Fibroblast of lung (primary cell): ENCODE data around the gene RAB10. TPM values are rescaled to one million over a fixed set of nuclear protein-coding genes. Genes with fewer than 3 reads are reported as not detected.
A peak's percentile ranks its signal among the peaks of the same experiment; 100 is the strongest.

ENCODE experiments used
- DNase-seq, 2 donors: peaks; one replicate each; pipeline versions ENCODE4 v3.0.0 to v3.0.0-alpha.2; 2010; ENCODE audit warnings: low read depth in 2 of 2
- H2AFZ ChIP-seq: 2 replicates; pipeline ENCODE4 v1.5.1; 2012; ENCODE audit warnings: low read length, control low read depth, inconsistent platforms
- H3K27ac ChIP-seq: 2 replicates; pipeline ENCODE4 v1.5.1; 2011; ENCODE audit warnings: low read length, control low read depth; ENCODE audit not compliant: insufficient read depth
- H3K27me3 ChIP-seq: 2 replicates; pipeline ENCODE4 v1.5.1; 2011; ENCODE audit warnings: mild to moderate bottlenecking, low read length; ENCODE audit not compliant: control insufficient read depth, insufficient read depth
- H3K36me3 ChIP-seq: 2 replicates; pipeline ENCODE4 v1.5.1; 2011; ENCODE audit warnings: low read length; ENCODE audit not compliant: control insufficient read depth, insufficient read depth
- H3K4me1 ChIP-seq: 2 replicates; pipeline ENCODE4 v1.5.1; 2011; ENCODE audit warnings: low read length; ENCODE audit not compliant: control insufficient read depth, insufficient read depth; ENCODE audit errors: extremely low read depth
- H3K4me2 ChIP-seq: 2 replicates; pipeline ENCODE4 v1.5.1; 2011; ENCODE audit warnings: low read length, control low read depth; ENCODE audit not compliant: insufficient read depth; ENCODE audit errors: extremely low read depth
- H3K4me3 ChIP-seq, 4 experiments: fragments of 200-600 bp in 1 of 4; sonication (generic) in 1 of 4; replicated peaks in 1 of 4; 2 replicates each; pipeline ENCODE4 v1.5.1; 2011 to 2016; ENCODE audit warnings: low read length in 4 of 4, low read depth in 3 of 4, mild to moderate bottlenecking in 3 of 4, control low read depth in 2 of 4, inconsistent platforms in 1 of 4, mixed read lengths in 1 of 4; ENCODE audit not compliant: insufficient read depth in 1 of 4; ENCODE audit errors: control extremely low read depth in 1 of 4
- H3K79me2 ChIP-seq: 2 replicates; pipeline ENCODE4 v1.5.1; 2012; ENCODE audit warnings: mild to moderate bottlenecking, low read length, inconsistent platforms; ENCODE audit not compliant: control insufficient read depth, insufficient read depth
- H3K9ac ChIP-seq: 2 replicates; pipeline ENCODE4 v1.5.1; 2011; ENCODE audit warnings: mild to moderate bottlenecking, low read length, control low read depth; ENCODE audit not compliant: insufficient read depth
- H3K9me3 ChIP-seq: 2 replicates; pipeline ENCODE4 v1.5.1; 2012; ENCODE audit warnings: low read depth, low read length; ENCODE audit not compliant: control insufficient read depth, insufficient read depth
- H4K20me1 ChIP-seq: 2 replicates; pipeline ENCODE4 v1.5.1; 2011; ENCODE audit warnings: low read length; ENCODE audit not compliant: control insufficient read depth, insufficient read depth; ENCODE audit errors: extremely low read depth
- CTCF ChIP-seq, 2 donors: IDR thresholded peaks in 1 of 2; conservative IDR thresholded peaks in 1 of 2; 1 replicate in 1 of 2; 2 replicates in 1 of 2; pipeline ENCODE4 v1.5.1; 2011 to 2012; ENCODE audit warnings: low read length in 2 of 2, control low read depth in 1 of 2, inconsistent platforms in 1 of 2, low read depth in 1 of 2, mild to moderate bottlenecking in 1 of 2
- EZH2 ChIP-seq: IDR thresholded peaks from 2 replicates; pipeline ENCODE4 v1.5.1; 2012; ENCODE audit warnings: low read length, control low read depth, mild to moderate bottlenecking; ENCODE audit errors: missing control alignments
- polyA plus RNA-seq, 2 donors: library from polyadenylated mRNA; depleted of rRNA in 1 of 2; stranded (reverse) in 1 of 2; unstranded in 1 of 2; fragments of >200 nt; gene quantifications; 2 replicates each; pipeline ENCODE4 v1.2.1, GENCODE V29; 2011 to 2012; ENCODE audit warnings: missing spikeins in 1 of 2
- total RNA-seq: library from RNA; depleted of rRNA; stranded (reverse); fragments of >200 nt; gene quantifications from 2 replicates; pipeline ENCODE4 v1.2.1, GENCODE V29; 2014

The RAB10 gene
- total and polyA plus RNA-seq, 2 donors (not counting 1 experiment from before 2014, with no cell fraction given), result 94.1 to 253 TPM

GRCh38 chr2:26144953-26145680 lies 111.2 kb downstream of the RAB10 start:
- H3K9ac ChIP-seq, result no peak overlapping the region

GRCh38 chr2:26148501-26148900 lies 114.6 kb downstream of the RAB10 start:
- Histone ChIP-seq H3K4me3 (no peak overlapping the region), H2AFZ (no peak overlapping the region), H3K79me2 (no peaks in the 10 kb centered on the region), H3K9ac (no peak overlapping the region), H3K9me3 (no peaks in the 10 kb centered on the region), H3K36me3 (no peaks in the 10 kb centered on the region), H3K4me1 (no peaks in the 10 kb centered on the region), H4K20me1 (no peaks in the 10 kb centered on the region), H3K27me3 (no peaks in the 10 kb centered on the region), H3K4me2 (no peak overlapping the region), H3K27ac (no peak overlapping the region)
- DNase-seq, result peak in 1 of 2 donors; percentile 15
- TF ChIP-seq CTCF (conservative IDR thresholded peaks at IDR 0.05 in 1 of 2, IDR thresholded peaks at IDR 0.05 in 1 of 2; ENCODE audit: low read depth in 1 of 2, low read length in 2 of 2) (no peak), EZH2 (no peak)

More at GRCh38 chr2:26144953-26145680, 111.2 kb downstream of the RAB10 start:
- TF ChIP-seq EZH2 (no peak), CTCF (conservative IDR thresholded peaks at IDR 0.05 in 1 of 2, IDR thresholded peaks at IDR 0.05 in 1 of 2; ENCODE audit: low read depth in 1 of 2, low read length in 2 of 2) (peak; percentile 79 to 82)
- Histone ChIP-seq H3K4me3 (no peak overlapping the region), H2AFZ (no peak overlapping the region), H3K4me2 (no peak overlapping the region), H3K9me3 (no peaks in the 10 kb centered on the region), H3K27ac (no peak overlapping the region), H3K27me3 (no peaks in the 10 kb centered on the region), H4K20me1 (no peaks in the 10 kb centered on the region), H3K79me2 (no peaks in the 10 kb centered on the region), H3K4me1 (no peaks in the 10 kb centered on the region), H3K36me3 (no peaks in the 10 kb centered on the region)
- DNase-seq, result peak; percentile 37 to 69

GRCh38 chr2:26150243-26150642 lies 116.4 kb downstream of the RAB10 start:
- no peak for DNase-seq
- Histone ChIP-seq H3K27ac (no peak overlapping the region), H3K27me3 (no peaks in the 10 kb centered on the region), H3K4me2 (no peak overlapping the region), H3K9ac (no peak overlapping the region), H3K36me3 (no peaks in the 10 kb centered on the region), H2AFZ (no peak overlapping the region), H3K79me2 (no peaks in the 10 kb centered on the region), H3K4me3 (no peak overlapping the region), H3K4me1 (no peaks in the 10 kb centered on the region), H4K20me1 (no peaks in the 10 kb centered on the region), H3K9me3 (no peaks in the 10 kb centered on the region)
- TF ChIP-seq EZH2, result no peak
